HEK293 (cell line): ENCODE measurements around the gene RABEPK.

Source experiments
- CTCF ChIA-PET: fragments of 350-600 bp; formaldehyde crosslinking; extraction: SDS; loops from one replicate; lab custom pipeline; 2021; ENCODE audit warnings: antibody characterized with exemption; lab: Yijun Ruan, JAX
- POLR2A ChIA-PET: fragments of 300-600 bp; formaldehyde crosslinking; extraction: SDS; loops from one replicate; lab custom pipeline; 2020; ENCODE audit warnings: antibody characterized with exemption, inconsistent platforms; lab: Yijun Ruan, JAX
- H3K27ac ChIP-seq: fragments of 200-500 bp; sonication (Bioruptor generic); 2 replicates; pipeline ENCODE4 v1.5.1; 2014; ENCODE audit warnings: low read depth, low read length, control low read depth, inconsistent platforms; ENCODE audit errors: extremely low read depth
- H3K36me3 ChIP-seq, 2 experiments: fragments of 200-500 bp in 1 of 2; sonication (Bioruptor generic) in 1 of 2; 1 replicate in 1 of 2; 2 replicates in 1 of 2; pipeline ENCODE4 v1.5.1; 2014 to 2017; ENCODE audit warnings: inconsistent platforms in 2 of 2, low read length in 2 of 2; ENCODE audit not compliant: control insufficient read depth in 2 of 2, insufficient read depth in 1 of 2
- H3K4me1 ChIP-seq: fragments of 200-500 bp; sonication (Bioruptor generic); 2 replicates; pipeline ENCODE4 v1.5.1; 2014; ENCODE audit warnings: mild to moderate bottlenecking, low read length, inconsistent platforms; ENCODE audit not compliant: control insufficient read depth, insufficient read depth
- H3K4me3 ChIP-seq: 2 replicates; pipeline ENCODE4 v1.5.1; 2011; ENCODE audit warnings: low read depth, mild to moderate bottlenecking, control low read depth, low read length, moderate library complexity
- H3K9me3 ChIP-seq: fragments of 200-500 bp; sonication (Bioruptor generic); 2 replicates; pipeline ENCODE4 v1.5.1; 2014; ENCODE audit warnings: low read depth, low read length, inconsistent platforms; ENCODE audit not compliant: control insufficient read depth, insufficient read depth
- KLF16 ChIP-seq: fragments of 450-650 bp; formaldehyde crosslinking; IDR thresholded peaks from 2 replicates; pipeline ENCODE4 v1.5.1; 2017; ENCODE audit warnings: missing biosample characterization, missing genetic modification characterization
- KLF8 ChIP-seq: fragments of 450-650 bp; formaldehyde crosslinking; IDR thresholded peaks from 2 replicates; pipeline ENCODE4 v1.5.1; 2016; ENCODE audit warnings: missing biosample characterization, missing genetic modification characterization
- MYNN ChIP-seq: fragments of 450-650 bp; formaldehyde crosslinking; IDR thresholded peaks from 2 replicates; pipeline ENCODE4 v1.5.1; 2016; ENCODE audit warnings: missing biosample characterization, missing genetic modification characterization, borderline replicate concordance
- RBAK ChIP-seq: fragments of 450-650 bp; formaldehyde crosslinking; IDR thresholded peaks from 2 replicates; pipeline ENCODE4 v1.5.1; 2016; ENCODE audit warnings: missing biosample characterization, missing genetic modification characterization
- ZEB2 ChIP-seq: fragments of 450-650 bp; formaldehyde crosslinking; IDR thresholded peaks from 2 replicates; pipeline ENCODE4 v1.5.1; 2016; ENCODE audit warnings: missing biosample characterization, missing genetic modification characterization
- ZIC2 ChIP-seq: fragments of 450-650 bp; formaldehyde crosslinking; IDR thresholded peaks from 2 replicates; pipeline ENCODE4 v1.5.1; 2016; ENCODE audit warnings: missing biosample characterization, missing genetic modification characterization
- ZNF138 ChIP-seq: fragments of 450-650 bp; formaldehyde crosslinking; IDR thresholded peaks from 2 replicates; pipeline ENCODE4 v1.5.1; 2016; ENCODE audit warnings: missing biosample characterization, missing genetic modification characterization, borderline replicate concordance
- ZNF140 ChIP-seq: fragments of 450-650 bp; formaldehyde crosslinking; IDR thresholded peaks from 2 replicates; pipeline ENCODE4 v1.5.1; 2016; ENCODE audit warnings: missing biosample characterization, missing genetic modification characterization
- ZNF169 ChIP-seq: fragments of 450-650 bp; formaldehyde crosslinking; IDR thresholded peaks from 2 replicates; pipeline ENCODE4 v1.5.1; 2016; ENCODE audit warnings: missing biosample characterization, missing genetic modification characterization
- ZNF202 ChIP-seq: fragments of 450-650 bp; formaldehyde crosslinking; IDR thresholded peaks from 2 replicates; pipeline ENCODE4 v1.5.1; 2016; ENCODE audit warnings: missing biosample characterization, missing genetic modification characterization, borderline replicate concordance
- ZNF398 ChIP-seq: fragments of 450-650 bp; formaldehyde crosslinking; IDR thresholded peaks from 2 replicates; pipeline ENCODE4 v1.5.1; 2017; ENCODE audit warnings: missing biosample characterization, missing genetic modification characterization
- ZNF433 ChIP-seq: fragments of 450-650 bp; formaldehyde crosslinking; IDR thresholded peaks from 2 replicates; pipeline ENCODE4 v1.5.1; 2016; ENCODE audit warnings: missing biosample characterization, missing genetic modification characterization, low read depth
- ZNF514 ChIP-seq: fragments of 450-650 bp; formaldehyde crosslinking; IDR thresholded peaks from 2 replicates; pipeline ENCODE4 v1.5.1; 2016; ENCODE audit warnings: missing biosample characterization, missing genetic modification characterization
- ZNF518A ChIP-seq: fragments of 450-650 bp; formaldehyde crosslinking; conservative IDR thresholded peaks from 2 replicates; pipeline ENCODE4 v1.5.1; 2016; ENCODE audit warnings: low read depth, missing biosample characterization, missing genetic modification characterization
- ZNF544 ChIP-seq: fragments of 450-650 bp; formaldehyde crosslinking; IDR thresholded peaks from 2 replicates; pipeline ENCODE4 v1.5.0; 2017; ENCODE audit warnings: missing biosample characterization, missing genetic modification characterization
- ZNF624 ChIP-seq: fragments of 450-650 bp; formaldehyde crosslinking; IDR thresholded peaks from 2 replicates; pipeline ENCODE4 v1.5.1; 2017; ENCODE audit warnings: missing biosample characterization, missing genetic modification characterization
- ZNF629 ChIP-seq: fragments of 450-650 bp; formaldehyde crosslinking; IDR thresholded peaks from 2 replicates; pipeline ENCODE4 v1.5.1; 2017; ENCODE audit warnings: missing biosample characterization, missing genetic modification characterization
- ZNF692 ChIP-seq: fragments of 450-650 bp; formaldehyde crosslinking; IDR thresholded peaks from 2 replicates; pipeline ENCODE4 v1.5.1; 2016; ENCODE audit warnings: missing biosample characterization, missing genetic modification characterization
- ZNF747 ChIP-seq: fragments of 450-650 bp; formaldehyde crosslinking; IDR thresholded peaks from 2 replicates; pipeline ENCODE4 v1.5.1; 2016; ENCODE audit warnings: missing biosample characterization, missing genetic modification characterization
- ZNF76 ChIP-seq: fragments of 450-650 bp; formaldehyde crosslinking; IDR thresholded peaks from 2 replicates; pipeline ENCODE4; 2016; ENCODE audit warnings: low read depth, missing biosample characterization, missing genetic modification characterization, borderline replicate concordance

The RABEPK gene

GRCh38 chr9:125254231-125254630 is 53.9 kb downstream of the RABEPK start:
- ChIA-PET POLR2A (interaction anchor here (6.4 kb wide), 1 partner anchor 12 kb away, joined by 62 read pairs; the partner anchor contains the start of gene HSPA5), CTCF (interaction anchor here (0.7 to 3.7 kb wide), 7 partner anchors 10 to 123 kb away, joined by 3 to 27 read pairs (median 5); no protein-coding TSS in a partner anchor)

More at GRCh38 chr9:125254231-125254630, 53.9 kb downstream of the RABEPK start:
- TF ChIP-seq KLF8, result no peak
- TF ChIP-seq ZNF544 (tag by site-specific recombination), result no peak
- no peak for TF ChIP-seq ZNF624 (tag by site-specific recombination)
- TF ChIP-seq ZNF140 (tag by site-specific recombination), result no peak
- TF ChIP-seq ZNF138 (tag by site-specific recombination), result no peak
- TF ChIP-seq KLF16 (tag by site-specific recombination), result no peak
- no peak for TF ChIP-seq ZNF747
- TF ChIP-seq ZNF433 (tag by site-specific recombination), result no peak
- no peak for TF ChIP-seq ZNF76
- no peak for TF ChIP-seq ZNF514 (tag by site-specific recombination)
- no peak for TF ChIP-seq ZNF629 (tag by site-specific recombination)
- TF ChIP-seq ZNF398 (tag by site-specific recombination), result no peak
- TF ChIP-seq ZNF202 (tag by site-specific recombination), result no peak
- no peak for TF ChIP-seq RBAK (tag by site-specific recombination)
- no peak for TF ChIP-seq MYNN
- no peak for TF ChIP-seq ZNF518A (tag by site-specific recombination)
- no peak for TF ChIP-seq ZIC2
- no peak for TF ChIP-seq ZNF692 (tag by site-specific recombination)
- TF ChIP-seq ZEB2, result no peak
- no peak for TF ChIP-seq ZNF169 (tag by site-specific recombination)
- TF ChIP-seq, all 188 proteins: peak for 0
- Histone ChIP-seq H3K36me3 (no peaks in the 10 kb centered on the region), H3K27ac (no peak overlapping the region), H3K4me3 (no peak overlapping the region), H3K9me3 (no peaks in the 10 kb centered on the region), H3K4me1 (no peaks in the 10 kb centered on the region)
